Measurements from ENCODE around the gene SETD2.

Gene SETD2

GRCh38 chr3:46979958-46980497 lies 183.9 kb downstream of the SETD2 start:
- DNase-seq = no peak

GRCh38 chr3:46978985-46979944 lies 184.6 kb downstream of the SETD2 start, which contains the start of gene NBEAL2:
Gene NBEAL2, plus strand, starts transcription at chr3:46979666. Its CDS starts 196 bp downstream, at chr3:46979862.
- DNase-seq = peak; percentile 99

DNA sequence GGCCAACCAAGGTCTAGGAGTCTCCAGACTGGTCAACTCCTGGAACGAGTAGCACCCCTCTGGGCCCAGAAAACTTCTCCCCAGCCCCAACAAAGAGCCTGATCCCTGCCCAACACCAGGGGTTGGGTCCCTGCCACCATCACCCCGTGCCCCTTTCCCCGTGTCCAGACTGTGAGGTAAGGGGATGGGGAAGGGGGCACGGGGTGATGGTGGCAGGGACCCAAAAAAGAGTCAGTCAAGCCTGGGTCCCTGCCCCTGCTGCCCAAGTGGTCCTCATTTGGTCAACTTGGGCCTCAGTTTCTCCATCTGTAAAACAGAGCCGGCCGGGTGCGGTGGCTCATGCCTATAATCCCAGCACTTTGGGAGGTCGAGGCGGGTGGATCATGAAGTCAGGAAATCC lies 185.5 kb downstream of the SETD2 start:
- no peak for DNase-seq

DNA sequence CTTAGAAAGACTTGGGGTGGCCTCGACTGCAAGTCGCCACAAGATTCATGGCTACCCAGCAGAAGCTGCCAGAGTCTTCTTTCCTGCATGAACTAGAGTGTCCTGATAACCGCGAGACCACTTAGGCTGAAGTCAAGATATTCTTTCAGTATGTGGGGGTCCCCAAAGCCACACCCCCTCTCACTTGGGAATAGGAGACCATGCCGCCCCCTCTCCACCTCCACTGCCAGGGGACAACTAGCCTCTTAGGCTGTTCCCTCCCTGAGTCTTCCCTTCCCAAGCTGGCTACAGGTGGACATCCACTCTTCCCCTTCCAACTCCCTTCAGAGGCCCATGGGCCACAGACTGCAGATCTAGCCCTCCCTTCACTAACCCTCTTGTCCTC lies 186.1 kb downstream of the SETD2 start:
- no peak for DNase-seq

- peak; percentile 92 for DNase-seq
Observed at GRCh38 chr3:46976326-46977190, 187.4 kb downstream of the SETD2 start, which contains the start of gene CCDC12. Gene CCDC12, minus strand, starts transcription at chr3:46976745. Its CDS starts 13 bp downstream, at chr3:46976732.

DNA sequence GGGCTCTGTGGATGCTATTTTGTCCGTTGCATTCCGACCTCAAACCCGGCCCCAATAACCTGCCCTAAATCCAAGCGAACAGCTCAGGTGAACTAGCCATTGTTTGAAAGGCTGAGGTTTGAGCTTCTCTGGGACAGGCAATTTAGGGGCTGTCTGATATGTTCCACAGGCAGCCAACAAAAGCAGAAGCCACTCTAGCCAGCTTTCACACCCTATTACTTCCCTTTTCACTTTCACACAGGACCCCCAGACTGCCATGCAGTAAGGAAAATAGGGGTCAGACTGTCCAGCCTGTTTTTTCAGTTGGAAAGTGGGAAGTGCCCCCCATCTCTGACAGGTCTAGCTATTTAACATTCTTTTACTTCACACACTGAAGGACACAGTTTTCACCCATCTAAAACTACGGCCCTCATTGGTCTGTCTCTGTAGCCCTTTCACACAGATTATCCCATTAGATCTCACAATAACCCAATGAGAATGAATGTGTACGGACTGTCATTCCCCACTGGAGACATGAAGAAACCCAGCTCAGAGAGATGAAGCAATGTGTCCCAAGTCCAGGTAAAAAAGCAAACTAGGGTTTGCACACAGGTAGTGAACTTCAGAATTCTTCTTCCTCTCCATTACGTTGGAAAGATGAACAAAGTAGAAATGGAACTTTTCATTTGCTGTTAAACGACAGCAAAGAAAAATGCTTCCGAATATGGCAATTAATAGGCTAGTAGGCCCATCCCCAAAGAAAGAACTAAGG lies 189.3 kb downstream of the SETD2 start:
- DNase-seq = no peak

- DNase-seq = no peak
Observed at GRCh38 chr3:46972396-46972795, 191.5 kb downstream of the SETD2 start.

- no peak for DNase-seq
Observed at GRCh38 chr3:46971742-46972141, 192.2 kb downstream of the SETD2 start.

DNA sequence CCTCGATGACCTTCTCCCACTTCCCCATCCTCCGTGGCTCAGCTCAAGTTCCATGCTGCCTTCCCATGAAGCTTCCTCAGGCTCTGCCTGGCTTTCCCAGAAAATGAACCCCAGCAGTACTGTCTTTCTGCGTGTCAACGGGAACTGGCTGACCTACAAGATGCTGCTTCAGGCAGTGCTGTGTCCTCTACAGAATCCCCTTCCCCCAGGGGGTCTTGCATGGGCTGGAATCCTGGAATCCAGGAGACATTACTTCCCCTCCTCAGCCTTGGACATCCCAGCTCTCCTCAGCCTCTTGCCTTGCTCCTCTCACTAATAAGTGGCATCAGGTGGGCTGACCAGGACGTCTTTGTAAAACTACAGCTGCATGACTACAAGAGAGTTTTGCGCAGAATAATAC lies 192.8 kb downstream of the SETD2 start:
- DNase-seq = no peak

GRCh38 chr3:46970391-46971091 lies 193.4 kb downstream of the SETD2 start:
- no peak for DNase-seq

DNA sequence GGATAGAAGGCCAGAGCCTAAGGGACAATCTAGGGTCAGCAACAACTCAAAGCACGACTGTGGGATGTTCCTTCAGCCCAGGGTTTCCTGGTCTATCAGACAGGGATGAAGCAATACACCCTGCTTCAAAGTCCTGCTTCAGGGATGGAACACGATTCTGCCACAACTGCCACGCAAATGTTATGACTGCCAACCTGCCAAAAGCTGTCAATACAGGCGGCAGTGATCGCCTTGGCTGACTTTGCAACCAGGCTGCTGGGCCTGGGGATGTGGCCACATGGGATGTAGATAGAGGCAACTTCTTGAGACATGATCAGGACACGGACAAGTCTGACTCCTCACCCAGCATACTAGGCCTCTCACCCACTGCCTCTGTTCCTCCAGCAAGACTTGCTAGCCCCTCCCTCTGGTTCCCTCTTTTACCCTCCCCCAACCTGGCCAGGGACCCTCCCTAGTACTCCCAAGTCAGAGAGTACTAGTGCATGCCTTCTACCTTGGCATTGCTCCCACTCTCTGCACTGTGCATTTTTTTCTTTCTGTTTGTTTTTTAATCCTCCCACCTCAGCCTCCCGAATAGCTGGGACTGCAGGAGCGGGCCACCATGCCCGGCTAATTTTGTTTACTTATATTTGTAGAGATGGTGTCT lies 195.0 kb downstream of the SETD2 start:
- no peak for DNase-seq

GRCh38 chr3:46966811-46967210 lies 197.1 kb downstream of the SETD2 start:
- DNase-seq = no peak
